GM18861 (cell line): ENCODE results near the gene DCAF11.

Experiments used
- ATAC-seq: cut with Tn5 transposase; IDR thresholded peaks from one replicate; pipeline ENCODE4 v1.9.1; 2021; ENCODE audit not compliant: unreplicated experiment

Gene DCAF11

GRCh38 chr14:24114532-24115421, at the start of gene DCAF11, which contains the start of gene NRL:
Gene DCAF11 (plus strand): TSS chr14:24114777. CDS start chr14:24115595, 818 bp downstream.
Gene NRL (minus strand): TSS chr14:24114949. CDS start chr14:24082848, 32,101 bp downstream.
- ATAC-seq = peak; percentile 78

GRCh38 chr14:24064856-24065255, 49.7 kb upstream of the DCAF11 start:
- no peak for ATAC-seq

GRCh38 chr14:24065408-24065807, 49.2 kb upstream of the DCAF11 start:
- no peak for ATAC-seq

- no peak for ATAC-seq
Observed at GRCh38 chr14:24066496-24067132, 48.0 kb upstream of the DCAF11 start.

- no peak for ATAC-seq
Observed at GRCh38 chr14:24067133-24068082, 47.2 kb upstream of the DCAF11 start.

GRCh38 chr14:24068711-24069410, 45.7 kb upstream of the DCAF11 start:
- no peak for ATAC-seq

- ATAC-seq = no peak
Observed at GRCh38 chr14:24069411-24069735, 45.2 kb upstream of the DCAF11 start.

- ATAC-seq = no peak
Observed at GRCh38 chr14:24070285-24071143, 44.1 kb upstream of the DCAF11 start.

GRCh38 chr14:24071144-24071697, 43.4 kb upstream of the DCAF11 start, which contains the start of gene CPNE6:
Gene CPNE6 (plus strand): TSS chr14:24071562. CDS start chr14:24072937, 1,375 bp downstream.
- no peak for ATAC-seq

GRCh38 chr14:24071836-24072430, 42.6 kb upstream of the DCAF11 start:
- no peak for ATAC-seq

GRCh38 chr14:24072436-24072835, 42.1 kb upstream of the DCAF11 start:
- no peak for ATAC-seq

GRCh38 chr14:24072881-24073877, 41.4 kb upstream of the DCAF11 start:
- ATAC-seq = no peak

- no peak for ATAC-seq
Observed at GRCh38 chr14:24074625-24075484, 39.7 kb upstream of the DCAF11 start.

- ATAC-seq = no peak
Observed at GRCh38 chr14:24075485-24076301, 38.9 kb upstream of the DCAF11 start.

GRCh38 chr14:24076302-24076601, 38.3 kb upstream of the DCAF11 start:
- ATAC-seq = no peak

GRCh38 chr14:24077086-24077485, 37.5 kb upstream of the DCAF11 start:
- no peak for ATAC-seq
